Thoracic aorta (tissue), 2 donors: ENCODE results near the gene CAPN15. TPM values are rescaled to one million over a fixed set of nuclear protein-coding genes. Genes with fewer than 3 reads are reported as not detected.
"Not testable (repeated sequence)": the region's sequence is repeated elsewhere in the genome, so short reads cannot be mapped to it uniquely, and the experiment has no call there.

Experiments
- ATAC-seq: fragments of 150-250 bp; one replicate; pipeline ENCODE4 v1.8.0; 2017; ENCODE audit warnings: low read depth; ENCODE audit not compliant: insufficient number of reproducible peaks, low FRiP score
- DNase-seq: peaks from one replicate; pipeline ENCODE4 v3.0.0-alpha.2; 2020; ENCODE audit warnings: low spot score
- H3K27ac ChIP-seq, 2 donors: fragments of 200-600 bp; sonication (generic); 1 replicate in 1 of 2; 2 replicates in 1 of 2; pipeline ENCODE4 v1.5.1; 2016; ENCODE audit warnings: mild to moderate bottlenecking in 2 of 2, moderate library complexity in 2 of 2
- H3K27me3 ChIP-seq: fragments of 200-600 bp; sonication (generic); replicated peaks from 2 replicates; pipeline ENCODE4 v1.6.0; 2016; ENCODE audit warnings: mild to moderate bottlenecking; ENCODE audit not compliant: insufficient read depth
- H3K36me3 ChIP-seq: fragments of 200-600 bp; sonication (generic); one replicate; pipeline ENCODE4 v1.5.1; 2016
- H3K4me1 ChIP-seq, 2 donors: fragments of 200-600 bp; sonication (generic); 1 replicate in 1 of 2; 2 replicates in 1 of 2; pipeline versions ENCODE4 v1.5.1 to v1.6.0; 2016; ENCODE audit warnings: low read depth in 2 of 2, mild to moderate bottlenecking in 1 of 2; ENCODE audit not compliant: control insufficient read depth in 1 of 2
- H3K4me3 ChIP-seq: fragments of 200-600 bp; sonication (generic); 2 replicates; pipeline ENCODE4 v1.5.1; 2016; ENCODE audit warnings: mild to moderate bottlenecking
- H3K9me3 ChIP-seq: fragments of 200-600 bp; sonication (generic); 2 replicates; pipeline ENCODE4 v1.5.1; 2016
- total RNA-seq, 2 donors: library from RNA; depleted of rRNA; stranded (reverse); fragments of >200 nt; gene quantifications; one replicate each; pipeline versions ENCODE4 v1.1.0 to v1.2.3, GENCODE V29; 2016
- TF ChIP-seq, protein P1 (sequence below): fragments of 200-600 bp; sonication (generic); IDR thresholded peaks from one replicate; pipeline ENCODE4 v1.5.1; 2019; ENCODE audit warnings: antibody characterized with exemption

Gene CAPN15
- total RNA-seq, 2 donors from 2014 or later, result 46.2 to 96.6 TPM

DNA sequence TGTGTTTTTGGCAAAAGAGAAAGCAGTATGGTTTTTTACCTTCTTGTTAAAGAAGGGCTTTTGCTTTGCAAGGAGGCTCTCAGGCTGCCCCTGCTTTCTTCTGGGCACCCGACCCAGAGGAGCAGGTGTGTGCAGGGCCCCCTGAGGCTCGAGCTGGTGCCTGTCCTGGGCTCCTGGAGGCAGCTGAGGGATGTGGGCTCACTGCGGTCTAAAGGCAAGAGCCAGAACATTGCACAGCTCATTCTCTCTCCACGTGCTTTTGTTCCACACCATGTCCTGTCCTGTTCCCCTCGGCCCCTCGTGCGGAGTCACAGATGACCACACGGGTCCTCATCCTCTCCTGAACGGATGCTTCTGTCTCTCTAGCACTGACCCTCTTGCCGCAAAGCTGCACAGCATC is 36.7 kb upstream of the CAPN15 start:
- H3K36me3 ChIP-seq, result peaks cover 16% of the 10 kb centered on the region
- ATAC-seq, result no peak
- DNase-seq, result no peak
- no peaks in the 10 kb centered on the region for H3K27me3 ChIP-seq
- TF ChIP-seq, protein P1, sequence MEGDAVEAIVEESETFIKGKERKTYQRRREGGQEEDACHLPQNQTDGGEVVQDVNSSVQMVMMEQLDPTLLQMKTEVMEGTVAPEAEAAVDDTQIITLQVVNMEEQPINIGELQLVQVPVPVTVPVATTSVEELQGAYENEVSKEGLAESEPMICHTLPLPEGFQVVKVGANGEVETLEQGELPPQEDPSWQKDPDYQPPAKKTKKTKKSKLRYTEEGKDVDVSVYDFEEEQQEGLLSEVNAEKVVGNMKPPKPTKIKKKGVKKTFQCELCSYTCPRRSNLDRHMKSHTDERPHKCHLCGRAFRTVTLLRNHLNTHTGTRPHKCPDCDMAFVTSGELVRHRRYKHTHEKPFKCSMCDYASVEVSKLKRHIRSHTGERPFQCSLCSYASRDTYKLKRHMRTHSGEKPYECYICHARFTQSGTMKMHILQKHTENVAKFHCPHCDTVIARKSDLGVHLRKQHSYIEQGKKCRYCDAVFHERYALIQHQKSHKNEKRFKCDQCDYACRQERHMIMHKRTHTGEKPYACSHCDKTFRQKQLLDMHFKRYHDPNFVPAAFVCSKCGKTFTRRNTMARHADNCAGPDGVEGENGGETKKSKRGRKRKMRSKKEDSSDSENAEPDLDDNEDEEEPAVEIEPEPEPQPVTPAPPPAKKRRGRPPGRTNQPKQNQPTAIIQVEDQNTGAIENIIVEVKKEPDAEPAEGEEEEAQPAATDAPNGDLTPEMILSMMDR, result no peak
- H3K4me3 ChIP-seq, result no peak overlapping the region
- no peaks in the 10 kb centered on the region for H3K4me1 ChIP-seq
- H3K9me3 ChIP-seq, result no peaks in the 10 kb centered on the region
- H3K27ac ChIP-seq, result no peak overlapping the region

DNA sequence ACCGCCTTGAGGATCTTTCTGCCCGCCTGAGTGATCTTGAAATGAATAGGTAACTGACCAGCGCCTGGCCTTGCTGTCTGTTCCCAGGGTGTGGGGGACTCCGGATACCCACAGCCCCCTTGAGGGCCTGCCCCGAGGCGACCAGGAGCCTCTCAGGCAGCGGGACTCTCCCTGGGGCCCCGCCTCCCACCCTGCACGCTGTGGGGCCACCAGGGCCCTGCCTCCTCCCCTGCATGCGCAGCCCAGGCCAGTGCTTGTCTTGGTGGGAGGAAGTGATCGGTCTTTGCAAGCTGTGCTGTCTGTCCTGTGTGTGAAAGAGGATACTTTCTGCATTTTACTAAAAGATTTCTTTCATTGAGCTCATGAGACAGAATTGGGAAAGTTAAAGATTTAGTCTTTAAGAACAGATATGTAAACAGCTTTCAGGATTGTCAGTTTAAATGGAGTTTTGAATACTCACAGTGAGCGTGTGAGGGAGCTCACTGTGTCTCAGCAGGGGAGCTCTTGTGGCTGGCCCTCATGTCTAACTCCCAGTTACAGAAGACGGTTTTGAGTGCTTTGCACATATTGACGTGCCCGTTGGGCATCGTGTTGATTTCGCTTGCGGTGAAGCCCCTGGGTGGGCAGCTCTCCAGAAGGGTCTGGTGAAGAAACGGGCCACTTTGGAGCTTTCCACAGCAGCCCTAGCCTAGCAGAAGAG is 36.1 kb upstream of the CAPN15 start:
- Histone ChIP-seq H3K27ac (no peak overlapping the region), H3K9me3 (no peaks in the 10 kb centered on the region), H3K36me3 (peaks cover 16% of the 10 kb centered on the region), H3K27me3 (no peaks in the 10 kb centered on the region), H3K4me1 (no peaks in the 10 kb centered on the region), H3K4me3 (no peak overlapping the region)
- no peak for ATAC-seq
- no peak for DNase-seq
- TF ChIP-seq, protein P1, result no peak

DNA sequence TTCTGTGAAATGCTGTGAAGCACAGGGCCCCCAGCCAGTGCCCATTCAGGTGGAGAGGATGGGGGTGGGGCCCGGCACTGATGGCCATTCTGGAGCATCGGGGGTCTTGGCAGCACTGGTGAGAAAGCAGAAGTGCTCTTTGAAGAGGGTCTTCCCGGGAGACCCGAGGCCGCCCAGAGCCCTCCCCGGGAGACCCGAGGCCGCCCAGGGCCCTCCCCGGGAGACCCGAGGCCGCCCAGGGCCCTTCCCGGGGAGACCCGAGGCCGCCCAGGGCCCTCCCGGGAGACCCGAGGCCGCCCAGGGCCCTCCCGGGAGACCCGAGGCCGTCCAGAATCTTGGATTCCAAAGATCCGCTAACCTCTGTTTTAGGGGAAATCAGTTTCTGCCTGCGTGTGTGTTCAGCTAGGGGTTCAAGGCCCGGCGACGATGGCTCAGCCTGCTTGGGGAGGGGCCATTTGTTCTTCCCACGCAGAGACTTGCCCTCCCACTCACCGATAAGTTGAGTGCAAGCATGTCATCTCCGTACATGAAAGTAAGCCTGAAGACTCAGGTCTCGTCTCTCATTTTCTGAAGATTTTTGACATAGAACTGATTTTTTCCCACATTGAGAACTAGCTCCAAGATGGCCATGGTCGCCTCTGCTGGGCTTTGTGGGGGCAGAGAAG is 35.2 kb upstream of the CAPN15 start:
- H3K36me3 ChIP-seq, result peaks cover 18% of the 10 kb centered on the region
- no peaks in the 10 kb centered on the region for H3K27me3 ChIP-seq
- H3K4me1 ChIP-seq, result no peaks in the 10 kb centered on the region
- no peak overlapping the region for H3K27ac ChIP-seq
- H3K9me3 ChIP-seq, result no peaks in the 10 kb centered on the region
- H3K4me3 ChIP-seq, result no peak overlapping the region
- TF ChIP-seq, protein P1, result no peak
- ATAC-seq (no peak), DNase-seq (no peak)

DNA sequence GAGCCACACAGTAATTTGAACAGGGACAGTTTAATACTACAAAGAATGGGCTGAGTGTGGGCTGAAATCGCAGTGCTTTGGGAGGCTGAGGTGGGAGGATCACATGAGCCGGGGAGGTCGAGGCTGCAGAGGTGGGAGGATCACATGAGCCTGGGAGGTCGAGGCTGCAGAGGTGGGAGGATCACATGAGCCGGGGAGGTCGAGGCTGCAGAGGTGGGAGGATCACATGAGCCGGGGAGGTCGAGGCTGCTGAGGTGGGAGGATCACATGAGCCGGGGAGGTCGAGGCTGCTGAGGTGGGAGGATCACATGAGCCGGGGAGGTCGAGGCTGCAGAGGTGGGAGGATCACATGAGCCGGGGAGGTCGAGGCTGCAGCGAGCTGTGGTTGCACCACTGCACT is 32.8 kb upstream of the CAPN15 start:
- not testable (repeated sequence) for H3K4me3 ChIP-seq, ATAC-seq, H3K9me3 ChIP-seq, DNase-seq, H3K27ac ChIP-seq, H3K27me3 ChIP-seq, H3K4me1 ChIP-seq
- peaks cover 21% of the 10 kb centered on the region for H3K36me3 ChIP-seq

DNA sequence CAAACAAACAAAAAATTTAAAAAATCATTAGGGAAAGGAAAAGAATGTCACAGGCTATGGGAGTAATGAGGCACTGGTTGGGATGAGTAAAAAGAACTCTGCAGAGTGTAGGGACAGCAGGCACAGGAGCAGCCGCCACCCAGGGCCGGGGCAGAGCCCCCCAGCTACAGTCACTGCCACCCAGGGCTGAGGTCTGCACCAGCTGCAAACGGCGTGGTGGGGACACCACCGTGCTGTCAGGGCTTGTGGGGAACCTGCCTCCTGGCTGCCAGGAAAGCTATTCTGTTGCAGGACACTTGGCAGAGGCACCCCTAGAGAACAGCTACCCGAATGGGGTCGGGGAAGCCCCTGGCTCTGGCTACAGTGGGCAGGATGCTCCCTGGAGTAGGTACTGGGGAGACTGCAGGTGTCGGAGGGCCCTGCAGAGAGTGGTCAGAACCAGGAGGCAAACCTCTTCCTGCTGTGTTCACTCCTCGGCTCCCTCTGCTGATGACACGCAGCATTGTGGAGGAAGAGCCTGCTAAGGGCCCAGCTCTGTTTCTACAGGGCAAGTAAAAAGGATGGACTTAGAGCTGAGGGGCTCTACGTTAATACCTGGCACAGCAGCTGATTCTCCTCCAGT is 32.3 kb upstream of the CAPN15 start:
- no peaks in the 10 kb centered on the region for H3K4me1 ChIP-seq
- DNase-seq (no peak), ATAC-seq (no peak)
- H3K9me3 ChIP-seq, result no peaks in the 10 kb centered on the region
- TF ChIP-seq, protein P1, result no peak
- H3K27me3 ChIP-seq, result no peaks in the 10 kb centered on the region
- no peak overlapping the region for H3K27ac ChIP-seq
- H3K4me3 ChIP-seq, result no peak overlapping the region
- H3K36me3 ChIP-seq, result peaks cover 16% of the 10 kb centered on the region
